ENCODE data around the gene HNRNPDL.

Gene HNRNPDL

DNA sequence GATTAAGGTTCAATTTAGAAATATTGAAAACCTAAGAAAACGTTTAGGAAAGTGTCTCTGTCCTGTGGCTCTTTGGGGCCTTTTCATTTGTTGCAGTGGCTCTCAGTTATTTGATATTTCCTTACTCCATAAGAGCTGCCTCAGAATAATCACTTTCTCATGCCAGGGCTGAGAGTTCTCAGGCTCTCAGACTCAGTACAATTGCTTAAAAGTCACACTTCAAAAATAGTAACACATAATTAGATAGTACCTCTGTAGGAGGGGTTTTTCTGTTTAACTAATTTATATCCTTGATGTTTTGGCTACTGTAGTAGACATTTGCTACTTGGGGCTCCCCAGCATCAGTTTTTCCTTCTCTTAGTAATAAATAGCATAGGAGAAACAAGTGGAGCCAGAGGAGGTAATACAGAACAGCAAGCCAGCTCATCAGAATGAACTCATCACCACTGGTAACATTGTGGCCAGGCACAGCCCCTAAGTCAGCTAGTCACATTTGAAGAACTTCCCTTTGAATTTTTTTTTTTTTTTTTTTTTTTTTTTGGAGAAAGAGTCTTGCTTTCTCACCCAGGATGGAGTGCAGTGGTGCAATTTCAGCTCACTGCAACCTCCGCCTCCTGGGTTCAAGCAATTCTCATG is 48.5 kb downstream of the HNRNPDL start:
- DNase-seq, result no peak

DNA sequence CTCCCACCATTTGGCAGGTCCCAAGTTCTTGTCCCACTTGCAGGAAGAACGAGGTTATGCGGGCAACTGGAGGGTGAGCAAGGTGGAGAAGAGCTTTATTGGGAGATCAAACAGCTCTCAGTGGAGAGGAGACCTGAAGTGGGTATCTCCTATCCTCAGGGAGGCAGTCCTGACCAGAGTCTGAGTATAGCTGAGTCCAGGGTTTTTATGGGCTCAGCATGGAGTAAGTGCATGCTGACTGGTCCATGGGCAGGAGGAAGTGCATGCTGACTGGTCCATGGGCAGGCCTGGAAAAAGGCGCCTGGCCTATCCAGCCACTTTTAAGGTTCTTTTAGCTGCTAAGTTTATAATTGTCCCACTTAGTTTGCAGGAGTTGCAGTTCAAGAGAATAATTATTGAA is 49.0 kb downstream of the HNRNPDL start:
- no peak for DNase-seq

DNA sequence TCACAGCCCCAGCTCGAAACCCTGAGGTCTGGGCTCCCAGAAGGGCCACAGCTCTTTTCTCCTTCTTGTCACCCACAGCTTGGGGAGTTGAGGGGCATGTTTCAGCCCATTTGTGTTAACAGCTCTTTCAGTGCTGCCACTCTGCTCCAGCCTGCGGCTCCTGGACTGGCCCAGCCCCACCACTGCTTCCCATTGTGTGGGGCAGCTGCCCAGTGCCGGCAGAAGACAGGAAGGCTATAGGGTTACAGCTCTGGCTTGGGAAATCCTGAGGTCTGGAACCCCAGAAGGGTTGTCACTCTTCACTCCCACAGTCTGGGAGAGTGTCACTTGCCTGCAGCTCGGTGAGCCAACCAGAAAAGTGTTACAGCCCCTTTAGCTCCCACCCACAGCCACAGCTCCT is 49.4 kb downstream of the HNRNPDL start:
- no peak for DNase-seq

DNA sequence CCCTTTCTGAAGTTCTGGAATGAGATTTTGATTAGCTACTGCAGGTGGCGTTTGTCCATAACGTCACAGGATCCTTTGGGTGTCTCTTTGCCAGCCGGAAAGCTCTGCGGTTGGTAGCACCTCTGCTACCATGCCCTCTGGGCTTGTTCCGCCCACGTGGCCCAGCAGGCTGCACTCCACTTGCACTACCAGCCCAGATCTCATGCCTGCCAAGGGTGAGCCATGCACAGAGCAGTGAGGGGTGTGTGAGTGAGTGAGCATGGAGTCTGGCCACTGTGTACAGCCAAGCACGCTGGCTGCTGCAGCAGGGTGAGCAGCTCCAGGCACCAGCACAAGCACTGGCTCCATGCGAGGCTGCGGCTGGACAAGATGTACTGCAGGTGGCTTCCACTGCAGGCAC is 49.9 kb downstream of the HNRNPDL start:
- no peak for DNase-seq

DNA sequence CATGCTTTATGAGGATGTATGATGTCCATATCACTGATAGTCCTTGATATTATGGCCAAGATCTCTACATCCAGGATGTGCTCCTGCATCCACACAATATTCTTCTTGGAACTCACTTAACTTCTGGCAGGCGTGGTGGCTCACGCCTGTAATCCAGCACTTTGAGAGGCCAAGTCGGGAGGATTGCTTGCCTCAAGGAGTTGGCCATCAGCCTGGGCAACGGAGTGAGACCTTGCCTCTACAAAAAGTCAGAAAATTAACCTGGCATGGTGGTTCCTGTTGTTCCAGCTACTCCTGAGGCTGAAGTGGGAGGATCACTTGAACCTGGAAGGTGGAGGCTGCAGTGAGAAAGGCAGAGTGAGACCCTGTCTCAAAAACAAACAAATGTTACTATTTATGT is 54.2 kb downstream of the HNRNPDL start:
- no peak for DNase-seq

DNA sequence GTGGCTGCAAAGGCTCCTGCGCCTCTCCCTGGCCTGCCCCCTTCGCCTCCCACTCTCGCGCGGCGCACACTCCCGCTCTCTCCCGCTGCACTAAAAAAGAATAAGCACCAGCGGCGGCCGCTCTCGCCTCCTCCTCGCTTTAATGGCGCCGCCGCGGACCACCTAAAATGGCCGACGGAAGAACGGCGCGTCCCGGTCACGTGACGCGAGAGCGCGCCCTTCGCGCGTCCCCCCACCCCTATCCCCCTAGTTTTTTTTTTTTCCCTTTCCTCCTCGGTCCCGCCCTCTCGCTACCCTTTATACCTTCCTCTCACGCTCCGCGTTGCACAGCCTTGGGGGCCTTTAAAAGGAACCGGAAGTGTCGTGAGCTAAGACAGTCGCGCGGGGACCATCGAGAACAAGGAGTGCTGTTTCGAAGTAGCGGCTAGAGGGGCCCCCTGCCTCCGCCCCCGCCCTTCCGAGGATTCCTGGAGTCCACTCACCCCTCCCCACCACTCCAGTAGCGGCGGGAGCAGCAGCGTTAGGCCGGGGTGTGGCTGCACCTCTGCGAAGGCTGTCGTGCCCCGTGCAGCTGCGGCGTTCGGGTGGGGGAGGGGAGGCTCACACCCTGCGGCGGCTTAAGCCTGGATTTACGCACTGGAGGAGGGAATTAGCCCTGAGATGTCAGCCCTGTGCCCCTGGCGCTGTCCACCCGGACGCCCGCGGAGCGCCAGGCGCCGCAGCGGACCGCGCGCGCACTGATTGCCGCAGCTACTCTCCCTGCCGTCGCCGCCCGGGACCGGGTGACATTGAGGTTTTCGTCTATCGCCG is 56.2 kb downstream of the HNRNPDL start, which contains the start of gene HNRNPD:
TSS of gene HNRNPD (minus strand) at position 176 of the 810 bp plus-strand sequence. CDS start 313 bp downstream, outside the sequence.
- peak; percentile 97 to 98 for DNase-seq

GRCh38 chr4:82373486-82373815 is 56.8 kb downstream of the HNRNPDL start:
- no peak for DNase-seq
